ENCODE data around the gene BRIP1.

DNA sequence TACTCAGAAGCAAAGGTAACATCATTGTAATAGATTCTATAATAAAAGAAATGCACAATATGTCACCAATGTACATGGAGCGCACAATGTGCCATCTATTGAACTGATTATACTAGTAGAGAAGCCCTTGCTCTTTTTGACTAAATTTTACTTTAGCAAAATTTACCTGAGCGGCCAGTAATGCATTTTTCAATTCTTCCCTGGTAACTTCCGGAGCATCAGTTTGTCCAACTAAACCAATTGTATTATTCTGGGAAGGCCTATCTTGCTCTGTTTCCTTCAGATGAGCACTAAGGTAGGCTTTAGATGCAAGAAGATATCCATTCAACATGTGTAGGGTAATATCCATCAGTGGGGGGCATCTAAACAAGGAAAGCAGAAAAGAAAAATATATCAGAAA lies 8.8 kb upstream of the BRIP1 start:
- TF ChIP-seq DPF2 (IDR thresholded peaks at IDR 0.05) (no peak), KAT7 (CRISPR knock-in tag; IDR thresholded peaks at IDR 0.05; ENCODE audit: borderline replicate concordance) (no peak), PML (IDR thresholded peaks at IDR 0.05; ENCODE audit: low read length) (no peak), ZNF274 (IDR thresholded peaks at IDR 0.05; ENCODE audit: borderline replicate concordance, low read depth, low read length) (no peak), FOXP4 (CRISPR knock-in tag; IDR thresholded peaks at IDR 0.05; ENCODE audit: borderline replicate concordance) (no peak), ZNF740 (CRISPR knock-in tag; IDR thresholded peaks at IDR 0.05) (no peak), ZNF740 (tag; IDR thresholded peaks at IDR 0.05) (no peak), RAD21 (CRISPR knock-in tag; conservative IDR thresholded peaks at IDR 0.05 in 1 of 2, IDR thresholded peaks at IDR 0.05 in 1 of 2) (no peak), ATF1 (CRISPR knock-in tag; IDR thresholded peaks at IDR 0.05) (no peak), ATF1 (tag; IDR thresholded peaks at IDR 0.05) (no peak)
- TF ChIP-seq, protein P1, sequence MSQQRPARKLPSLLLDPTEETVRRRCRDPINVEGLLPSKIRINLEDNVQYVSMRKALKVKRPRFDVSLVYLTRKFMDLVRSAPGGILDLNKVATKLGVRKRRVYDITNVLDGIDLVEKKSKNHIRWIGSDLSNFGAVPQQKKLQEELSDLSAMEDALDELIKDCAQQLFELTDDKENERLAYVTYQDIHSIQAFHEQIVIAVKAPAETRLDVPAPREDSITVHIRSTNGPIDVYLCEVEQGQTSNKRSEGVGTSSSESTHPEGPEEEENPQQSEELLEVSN (IDR thresholded peaks at IDR 0.05; ENCODE audit: borderline replicate concordance in 1 of 2, extremely low read depth in 1 of 2, insufficient read depth in 1 of 2, insufficient read length in 1 of 2, low read depth in 1 of 2, low read length in 1 of 2, poor library complexity in 1 of 2, severe bottlenecking in 1 of 2): no peak
